Psoas muscle (tissue), 8 donors: ENCODE measurements around the gene MSL2. TPM values are rescaled to one million over a fixed set of nuclear protein-coding genes. Genes with fewer than 3 reads are reported as not detected.

Source experiments
- ATAC-seq, 4 donors: fragments of 200-7000 bp; cut with Tn5 transposase; one replicate each; pipeline ENCODE4 v1.9.1; 2020; ENCODE audit warnings: moderate library complexity in 3 of 4, mild to moderate bottlenecking in 2 of 4
- DNase-seq, 2 donors: peaks; one replicate each; pipeline ENCODE4 v3.0.0-alpha.2; 2020
- H3K27ac ChIP-seq: fragments of 200-600 bp; one replicate; pipeline ENCODE4 v1.8.0; 2022
- H3K27me3 ChIP-seq, 3 donors: fragments of 200-600 bp in 1 of 3; one replicate each; pipeline versions ENCODE4 v1.6.1 to v1.8.0; 2013 to 2022; ENCODE audit warnings: low read length in 2 of 3, mild to moderate bottlenecking in 2 of 3, moderate library complexity in 1 of 3; ENCODE audit not compliant: insufficient read depth in 3 of 3
- H3K36me3 ChIP-seq, 2 donors: fragments of 200-600 bp in 1 of 2; one replicate each; pipeline versions ENCODE4 v1.6.1 to v1.8.0; 2013 to 2022; ENCODE audit warnings: low read depth in 1 of 2, mild to moderate bottlenecking in 1 of 2, moderate library complexity in 1 of 2; ENCODE audit not compliant: insufficient read depth in 1 of 2
- H3K4me1 ChIP-seq: fragments of 200-600 bp; one replicate; pipeline ENCODE4 v1.8.0; 2022
- H3K4me3 ChIP-seq: fragments of 200-600 bp; one replicate; pipeline ENCODE4 v1.8.0; 2022; ENCODE audit warnings: mild to moderate bottlenecking
- H3K9me3 ChIP-seq: fragments of 200-600 bp; one replicate; pipeline ENCODE4 v1.8.0; 2022
- WGBS, 3 donors: extraction: QIAGEN DNeasy Blood & Tissue Kit; methylation state at CpG; one replicate each; pipeline versions ENCODE4 v1.1.6 to v1.1.7; 2013; 5-methylcytosine and 5-hydroxymethylcytosine counted together
- intact Hi-C, 2 donors: fragments of 100-400 bp; cut with DNase I; formaldehyde crosslinking; loops; one replicate each; pipeline versions ENCODE4 v1.11.0 to v1.14.2; 2022
- polyA plus RNA-seq, 3 donors: library from polyadenylated mRNA; stranded (reverse); fragments of 200-250 nt; gene quantifications; one replicate each; pipeline ENCODE4 v1.2.3, GENCODE V29; 2013
- total RNA-seq, 4 donors: library from RNA; stranded (reverse); fragmentation: NEBNext Ultra II Directional in 2 of 4; extraction: Animal tissue kit (Norgen Biotek cat#: 25700) in 2 of 4; gene quantifications; one replicate each; pipeline versions ENCODE4 v1.2.1 to v1.2.4, GENCODE V29; 2021 to 2023
- TF ChIP-seq, protein P1 (sequence below): fragments of 200-600 bp; IDR thresholded peaks from one replicate; pipeline ENCODE4 v1.8.0; 2022; ENCODE audit warnings: antibody characterized with exemption
- donor health status: healthy with polysubstance abuse.
- donor health status: DM: no; HTN: no; CAD: no; lungs with moderate emphysema.
- donor health status: Bipolar disorder and iron deficiency.
- donor health status: healthy.
- donor health status: DM: yes; HTN: yes; CAD: no.
- donor health status: DM: no; HTN: no; CAD: no.
- donor health status: DM: no; HTN: no; CAD: no.
- donor health status: DM: yes; HTN: yes; CAD: no.

The MSL2 gene
- total and polyA plus RNA-seq, 7 donors, result 6.7 to 28.6 (median 21.8) TPM

DNA sequence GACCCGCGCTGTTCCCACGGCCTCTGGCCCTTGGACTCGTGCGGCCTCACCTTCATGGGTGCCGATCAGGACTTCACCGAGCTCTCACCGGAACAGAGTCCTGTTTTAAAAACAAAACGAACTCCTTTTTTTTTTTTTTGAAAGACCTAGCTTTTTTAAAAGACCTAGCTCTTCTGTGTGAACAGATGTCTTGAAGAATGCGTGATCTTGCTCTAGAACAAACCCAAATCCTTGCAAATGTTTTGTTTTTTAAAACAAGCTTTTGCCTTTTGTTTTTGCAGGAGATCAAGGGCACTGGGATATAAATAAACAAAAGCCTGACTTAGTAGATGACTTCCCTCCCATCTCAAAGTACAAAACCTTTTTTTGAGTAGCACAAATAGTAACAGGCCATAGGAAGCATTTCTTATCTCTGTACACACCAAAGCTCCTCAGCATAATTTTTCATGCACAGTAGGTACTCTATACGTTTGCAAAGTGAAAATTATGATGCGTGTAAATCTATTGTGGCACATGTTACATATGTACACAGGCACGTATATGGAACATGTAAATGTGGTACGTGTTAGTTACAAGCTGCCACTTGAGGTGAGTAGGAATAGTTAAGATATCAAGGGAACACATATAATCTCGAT, 1.1 kb upstream of the MSL2 start:
- 11 to 13% (median 12%) methylated on average over 15 of the region's 15 CpGs for WGBS, 3 donors
- DNase-seq (no peak), ATAC-seq (no peak)
- no peaks in the 10 kb centered on the region for H3K36me3 ChIP-seq
- no peaks in the 10 kb centered on the region for H3K9me3 ChIP-seq
- peak overlapping the region; percentile 100 for H3K27ac ChIP-seq
- TF ChIP-seq, protein P1, sequence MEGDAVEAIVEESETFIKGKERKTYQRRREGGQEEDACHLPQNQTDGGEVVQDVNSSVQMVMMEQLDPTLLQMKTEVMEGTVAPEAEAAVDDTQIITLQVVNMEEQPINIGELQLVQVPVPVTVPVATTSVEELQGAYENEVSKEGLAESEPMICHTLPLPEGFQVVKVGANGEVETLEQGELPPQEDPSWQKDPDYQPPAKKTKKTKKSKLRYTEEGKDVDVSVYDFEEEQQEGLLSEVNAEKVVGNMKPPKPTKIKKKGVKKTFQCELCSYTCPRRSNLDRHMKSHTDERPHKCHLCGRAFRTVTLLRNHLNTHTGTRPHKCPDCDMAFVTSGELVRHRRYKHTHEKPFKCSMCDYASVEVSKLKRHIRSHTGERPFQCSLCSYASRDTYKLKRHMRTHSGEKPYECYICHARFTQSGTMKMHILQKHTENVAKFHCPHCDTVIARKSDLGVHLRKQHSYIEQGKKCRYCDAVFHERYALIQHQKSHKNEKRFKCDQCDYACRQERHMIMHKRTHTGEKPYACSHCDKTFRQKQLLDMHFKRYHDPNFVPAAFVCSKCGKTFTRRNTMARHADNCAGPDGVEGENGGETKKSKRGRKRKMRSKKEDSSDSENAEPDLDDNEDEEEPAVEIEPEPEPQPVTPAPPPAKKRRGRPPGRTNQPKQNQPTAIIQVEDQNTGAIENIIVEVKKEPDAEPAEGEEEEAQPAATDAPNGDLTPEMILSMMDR, result no peak
- no peaks in the 10 kb centered on the region for H3K27me3 ChIP-seq
- peak overlapping the region; percentile 99 for H3K4me3 ChIP-seq
- intact Hi-C loops, result loop anchor here (1.0 to 10.0 kb wide), 8 partner anchors 35 to 558 kb away; partner anchors contain the start of genes PCCB (in 2 of the 2), STAG1 (in 2 of the 2) and PPP2R3A (in 1 of the 2)
- peaks cover 22% of the 10 kb centered on the region for H3K4me1 ChIP-seq

DNA sequence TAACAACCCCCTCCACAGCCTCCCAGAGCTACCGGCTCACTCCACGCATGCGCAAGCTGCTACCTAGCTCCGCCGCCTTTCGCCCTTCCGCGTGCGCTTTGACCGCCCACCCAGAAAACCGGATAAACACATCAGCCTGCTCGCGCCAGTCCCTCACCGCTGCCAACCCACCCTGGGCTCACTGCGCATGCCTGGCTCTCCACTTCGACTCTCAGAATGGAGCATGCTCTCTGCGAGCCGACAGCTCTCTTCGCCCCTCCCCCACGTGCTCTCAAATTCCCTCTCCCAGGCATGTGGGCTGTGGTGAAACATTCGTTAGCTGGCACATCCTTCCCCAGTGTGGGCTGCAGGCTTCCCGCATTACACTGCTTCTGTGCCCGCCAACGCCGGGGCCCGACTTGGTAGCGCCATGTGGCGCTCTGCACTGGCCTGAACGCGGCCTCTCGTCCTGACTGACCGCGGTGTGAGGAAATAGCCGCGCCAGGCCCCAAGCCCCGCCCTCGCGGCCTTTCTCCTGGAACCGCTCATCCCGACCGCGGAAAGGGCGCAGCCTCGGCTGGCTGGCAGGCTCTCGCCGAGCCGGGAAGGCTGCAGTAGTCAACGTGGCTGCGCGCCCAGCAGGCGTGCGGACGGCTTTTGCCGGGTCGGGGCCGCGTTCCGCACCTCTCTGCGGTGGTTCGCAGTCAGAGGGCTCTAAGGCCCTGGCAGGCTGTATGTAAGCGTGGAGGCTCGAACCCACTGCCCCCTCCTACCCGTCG, 445 bp upstream of the MSL2 start:
- Histone ChIP-seq H3K4me1 (peaks cover 29% of the 10 kb centered on the region), H3K36me3 (no peaks in the 10 kb centered on the region), H3K27ac (peak overlapping the region; percentile 100), H3K9me3 (no peaks in the 10 kb centered on the region), H3K27me3 (no peaks in the 10 kb centered on the region), H3K4me3 (peak overlapping the region; percentile 99)
- peak; percentile 85 to 88 (median 86) for ATAC-seq
- TF ChIP-seq, protein P1, result no peak
- intact Hi-C loops, result loop anchor here (1.0 to 10.0 kb wide), 8 partner anchors 34 to 558 kb away; partner anchors contain the start of genes PCCB (in 2 of the 2), STAG1 (in 2 of the 2) and PPP2R3A (in 1 of the 2)
- peak; percentile 99 to 100 for DNase-seq
- 0 to 1% (median 0%) methylated on average over 64 of the region's 64 CpGs for WGBS, 3 donors

- Histone ChIP-seq H3K27me3 (no peaks in the 10 kb centered on the region), H3K4me1 (peaks cover 40% of the 10 kb centered on the region), H3K27ac (peak overlapping the region; percentile 100), H3K36me3 (no peaks in the 10 kb centered on the region), H3K9me3 (no peaks in the 10 kb centered on the region), H3K4me3 (peak overlapping the region; percentile 99)
- intact Hi-C loops, result loop anchor here (5.0 to 10.0 kb wide), 7 partner anchors 33 to 559 kb away; partner anchors contain the start of genes STAG1 (in 2 of the 2), PCCB (in 1 of the 2) and PPP2R3A (in 1 of the 2)
- WGBS, 3 donors, result 0% methylated on average over 55 to 103 of the region's 103 CpGs
- ATAC-seq, result peak; percentile 47 to 64 (median 59)
- TF ChIP-seq, protein P1, result no peak
- DNase-seq, result peak; percentile 86 to 92
These were observed 674 bp downstream of the MSL2 start for GRCh38 chr3:136195258-136196063.

GRCh38 chr3:136194409-136195257, 1.5 kb downstream of the MSL2 start:
- no peaks in the 10 kb centered on the region for H3K27me3 ChIP-seq
- H3K36me3 ChIP-seq, result no peaks in the 10 kb centered on the region
- WGBS, 3 donors, result 0% methylated on average over 47 of the region's 47 CpGs
- DNase-seq, result no peak
- intact Hi-C loops, result loop anchor here (5.0 to 10.0 kb wide), 8 partner anchors 32 to 560 kb away; partner anchors contain the start of genes STAG1 (in 2 of the 2), PCCB (in 1 of the 2) and PPP2R3A (in 1 of the 2)
- H3K4me1 ChIP-seq, result peaks cover 47% of the 10 kb centered on the region
- ATAC-seq, result no peak
- no peaks in the 10 kb centered on the region for H3K9me3 ChIP-seq
- peak overlapping the region; percentile 100 for H3K27ac ChIP-seq
- H3K4me3 ChIP-seq, result peak overlapping the region; percentile 99
- TF ChIP-seq, protein P1, result no peak
